Measurements from ENCODE around the gene ZNF84. TPM values are rescaled to one million over a fixed set of nuclear protein-coding genes. Genes with fewer than 3 reads are reported as not detected.
A peak's percentile ranks its signal among the peaks of the same experiment; 100 is the strongest.

The ZNF84 gene
- 20.7 and 21.3 TPM in 2 replicates for total RNA-seq

DNA sequence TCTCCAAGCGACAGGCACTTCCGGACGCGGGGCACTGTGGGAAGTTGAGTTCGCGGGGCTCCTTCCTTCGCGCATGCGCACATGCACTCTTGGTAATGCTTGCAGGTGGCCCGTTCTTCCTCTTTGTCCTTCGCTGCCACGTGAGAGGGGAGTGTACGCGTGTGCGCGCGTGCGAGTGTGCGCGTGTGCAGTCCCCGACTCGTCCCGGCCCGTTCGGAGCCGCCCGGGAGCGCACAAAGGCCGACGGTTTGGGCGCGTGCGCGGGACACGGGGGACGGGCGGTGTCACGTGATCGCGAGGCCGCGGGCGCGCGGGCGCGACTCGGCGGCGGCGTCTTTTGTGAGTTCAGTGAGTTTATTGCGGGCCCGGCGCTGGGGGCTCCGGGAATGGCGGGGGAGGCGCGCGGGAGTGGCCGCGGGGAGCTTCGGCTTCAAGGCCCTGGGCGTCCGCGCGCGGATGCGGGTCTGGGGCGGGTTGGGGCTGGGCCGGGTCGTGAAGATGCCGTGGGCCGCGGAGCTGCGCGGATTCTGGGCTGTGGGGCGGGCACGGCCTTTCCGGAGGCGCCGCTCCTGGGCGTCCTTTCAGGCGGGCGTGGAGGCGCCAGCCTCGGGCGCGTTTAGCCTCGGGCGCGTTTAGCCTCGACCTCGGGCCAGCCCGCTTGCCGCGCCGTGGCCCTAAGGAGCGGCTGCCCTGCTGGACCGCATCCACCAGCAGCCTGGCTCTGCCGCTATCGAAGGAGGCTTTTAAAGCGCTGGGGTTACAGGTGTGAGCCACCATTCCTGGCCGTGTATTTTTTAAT lies at the start of gene ZNF84:
Gene ZNF84, plus strand, starts transcription at position 303 of the 799 bp plus-strand sequence. CDS start 3,959 bp downstream, outside the sequence.
- DNase-seq (ENCODE audit: low spot score) = peak; percentile 97
- Mint-ChIP-seq H3K27ac (peak within 1 kb of the TSS; percentile 98), H3K36me3 (ENCODE audit: low read depth) (peaks cover 66% of the 10 kb centered on the region), H3K4me3 (ENCODE audit: low read depth) (peak within 1 kb of the TSS; percentile 88), H3K9me3 (peaks cover 70% of the 10 kb centered on the region), H3K27me3 (ENCODE audit: low read depth) (no peaks in the 10 kb centered on the region), H3K4me1 (ENCODE audit: low read depth) (peaks cover 6% of the 10 kb centered on the region)
- intact Hi-C loops (cut with micrococcal nuclease) = loop anchor here (1.0 to 5.0 kb wide), 7 partner anchors 43 to 277 kb away; partner anchors contain the start of genes ANKLE2, ZNF10, ZNF140 and ZNF26

DNA sequence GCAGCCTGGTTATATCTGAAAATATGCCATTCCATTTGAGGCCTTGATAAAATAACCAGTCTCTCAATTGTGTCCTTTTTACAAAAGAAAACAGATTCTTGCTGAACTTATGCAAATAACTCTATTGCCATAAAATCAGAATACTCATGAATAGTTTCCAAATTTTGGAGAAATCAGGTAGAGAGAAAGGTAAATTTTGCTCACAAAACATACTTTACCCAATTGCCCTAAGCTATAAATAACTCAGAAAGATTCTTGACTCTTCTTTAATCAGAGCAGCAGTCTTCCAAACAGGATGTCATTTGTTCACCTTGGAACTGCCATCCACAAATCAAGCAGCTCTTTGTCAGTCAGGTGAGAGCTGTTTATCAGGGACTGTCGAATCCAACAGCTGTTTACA lies 38.6 kb upstream of the ZNF84 start:
- no peak overlapping the region for H3K4me3 Mint-ChIP-seq (ENCODE audit: low read depth)
- peaks cover 80% of the 10 kb centered on the region for H3K9me3 Mint-ChIP-seq
- H3K27me3 Mint-ChIP-seq (ENCODE audit: low read depth) = no peaks in the 10 kb centered on the region
- H3K27ac Mint-ChIP-seq = no peak overlapping the region
- no peaks in the 10 kb centered on the region for H3K4me1 Mint-ChIP-seq (ENCODE audit: low read depth)
- intact Hi-C loops (cut with micrococcal nuclease) = no loop called here
- no peak for DNase-seq (ENCODE audit: low spot score)
- H3K36me3 Mint-ChIP-seq (ENCODE audit: low read depth) = peaks cover 86% of the 10 kb centered on the region

DNA sequence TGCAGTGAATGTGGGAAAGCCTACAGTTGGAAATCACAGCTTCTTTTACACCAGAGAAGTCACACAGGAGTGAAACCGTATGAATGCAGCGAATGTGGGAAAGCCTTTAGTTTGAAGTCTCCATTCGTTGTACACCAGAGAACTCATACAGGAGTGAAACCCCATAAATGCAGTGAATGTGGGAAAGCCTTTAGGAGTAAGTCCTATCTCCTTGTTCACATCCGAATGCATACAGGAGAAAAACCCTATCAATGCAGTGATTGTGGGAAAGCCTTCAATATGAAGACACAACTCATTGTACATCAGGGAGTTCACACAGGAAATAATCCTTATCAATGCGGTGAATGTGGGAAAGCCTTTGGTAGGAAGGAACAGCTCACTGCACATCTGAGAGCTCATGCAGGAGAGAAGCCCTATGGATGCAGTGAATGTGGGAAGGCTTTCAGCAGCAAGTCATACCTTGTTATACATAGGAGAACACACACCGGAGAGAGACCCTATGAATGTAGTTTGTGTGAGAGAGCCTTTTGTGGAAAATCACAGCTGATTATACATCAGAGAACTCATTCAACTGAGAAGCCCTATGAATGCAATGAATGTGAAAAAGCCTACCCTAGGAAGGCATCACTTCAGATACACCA lies 26.5 kb upstream of the ZNF84 start:
- Mint-ChIP-seq H3K27ac (no peak overlapping the region), H3K4me1 (ENCODE audit: low read depth) (no peaks in the 10 kb centered on the region), H3K4me3 (ENCODE audit: low read depth) (no peak overlapping the region), H3K9me3 (peaks cover 75% of the 10 kb centered on the region), H3K36me3 (ENCODE audit: low read depth) (peaks cover 93% of the 10 kb centered on the region), H3K27me3 (ENCODE audit: low read depth) (no peaks in the 10 kb centered on the region)
- no peak for DNase-seq (ENCODE audit: low spot score)
- intact Hi-C loops (cut with micrococcal nuclease) = no loop called here

DNA sequence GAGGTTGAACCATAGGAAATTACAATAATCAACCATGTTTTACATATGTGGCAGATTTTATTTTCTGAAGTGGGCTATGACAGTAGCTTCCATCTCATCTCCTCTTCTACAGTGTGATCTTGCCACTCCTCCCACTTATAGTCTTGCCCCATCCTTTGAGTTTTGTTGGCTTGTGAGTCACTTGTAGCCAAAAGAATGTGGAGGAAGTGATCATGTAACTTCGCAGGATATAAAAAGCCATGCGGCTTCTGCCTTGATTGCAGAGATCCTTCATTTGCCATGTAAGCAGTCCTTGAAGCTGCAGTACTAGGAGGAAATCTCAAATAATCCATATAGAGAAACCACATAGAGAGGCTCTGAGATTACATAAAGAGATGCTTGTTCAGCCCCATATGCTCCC lies 13.7 kb upstream of the ZNF84 start:
- Mint-ChIP-seq H3K9me3 (peaks cover 68% of the 10 kb centered on the region), H3K4me1 (ENCODE audit: low read depth) (no peaks in the 10 kb centered on the region), H3K4me3 (ENCODE audit: low read depth) (no peak overlapping the region), H3K27ac (no peak overlapping the region), H3K27me3 (ENCODE audit: low read depth) (no peaks in the 10 kb centered on the region), H3K36me3 (ENCODE audit: low read depth) (peaks cover 21% of the 10 kb centered on the region)
- DNase-seq (ENCODE audit: low spot score) = no peak
- intact Hi-C loops (cut with micrococcal nuclease) = no loop called here

DNA sequence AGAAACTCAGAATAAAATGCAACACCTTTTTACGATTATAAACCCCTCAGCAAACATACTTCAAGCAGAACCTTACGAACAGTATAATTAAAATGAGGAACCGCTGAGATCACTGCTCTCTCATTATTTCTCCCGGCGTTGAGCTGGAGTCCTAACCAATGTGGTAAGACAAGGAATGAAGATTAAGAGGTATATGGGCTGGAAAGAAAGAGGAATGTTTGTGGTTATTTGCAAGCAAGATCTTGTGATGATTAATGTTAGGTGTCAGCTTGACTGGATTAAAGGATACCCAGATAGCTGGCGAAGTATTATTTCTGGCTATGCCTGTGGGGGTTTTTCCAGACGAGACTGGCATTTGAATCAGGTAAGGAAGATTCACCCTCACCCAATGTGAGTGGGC lies 10.3 kb upstream of the ZNF84 start:
- Mint-ChIP-seq H3K9me3 (peaks cover 66% of the 10 kb centered on the region), H3K4me1 (ENCODE audit: low read depth) (no peaks in the 10 kb centered on the region), H3K36me3 (ENCODE audit: low read depth) (peaks cover 6% of the 10 kb centered on the region), H3K27ac (no peak overlapping the region), H3K27me3 (ENCODE audit: low read depth) (no peaks in the 10 kb centered on the region), H3K4me3 (ENCODE audit: low read depth) (no peak overlapping the region)
- DNase-seq (ENCODE audit: low spot score) = no peak
- intact Hi-C loops (cut with micrococcal nuclease) = no loop called here

DNA sequence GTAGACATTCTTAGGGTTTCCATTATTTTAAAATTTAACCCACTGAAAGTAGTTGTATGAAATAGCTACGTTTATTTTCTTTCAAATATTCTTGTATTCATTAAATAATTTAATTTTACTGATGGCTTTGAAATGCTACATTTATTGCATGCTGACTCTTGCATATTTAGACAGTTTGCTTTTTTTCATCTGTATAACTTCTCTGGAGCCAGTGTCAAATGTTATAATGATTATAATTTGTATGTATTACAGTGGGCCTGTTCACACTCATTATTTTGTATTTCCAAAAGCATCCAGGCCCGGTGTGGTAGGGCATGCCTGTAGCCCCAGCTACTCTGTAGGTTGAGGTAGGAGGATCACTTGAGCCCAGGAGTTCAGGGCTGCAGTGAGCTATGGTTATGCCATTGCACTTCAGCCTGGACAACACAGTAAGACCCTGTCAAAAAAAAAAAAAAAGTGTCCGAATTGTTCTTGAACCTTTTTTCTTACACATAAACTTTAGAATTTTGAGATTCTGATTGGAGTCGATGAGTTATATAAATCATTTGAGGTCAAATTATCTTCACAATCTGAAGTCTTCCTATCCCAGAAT lies 905 bp downstream of the ZNF84 start:
- Mint-ChIP-seq H3K9me3 (peaks cover 71% of the 10 kb centered on the region), H3K4me1 (ENCODE audit: low read depth) (peaks cover 6% of the 10 kb centered on the region), H3K36me3 (ENCODE audit: low read depth) (peaks cover 74% of the 10 kb centered on the region), H3K27me3 (ENCODE audit: low read depth) (no peaks in the 10 kb centered on the region), H3K27ac (peak overlapping the region; percentile 98), H3K4me3 (ENCODE audit: low read depth) (peak overlapping the region; percentile 88)
- intact Hi-C loops (cut with micrococcal nuclease) = loop anchor here (5.0 kb wide), 1 partner anchor 131 kb away; no protein-coding TSS in a partner anchor
- no peak for DNase-seq (ENCODE audit: low spot score)

DNA sequence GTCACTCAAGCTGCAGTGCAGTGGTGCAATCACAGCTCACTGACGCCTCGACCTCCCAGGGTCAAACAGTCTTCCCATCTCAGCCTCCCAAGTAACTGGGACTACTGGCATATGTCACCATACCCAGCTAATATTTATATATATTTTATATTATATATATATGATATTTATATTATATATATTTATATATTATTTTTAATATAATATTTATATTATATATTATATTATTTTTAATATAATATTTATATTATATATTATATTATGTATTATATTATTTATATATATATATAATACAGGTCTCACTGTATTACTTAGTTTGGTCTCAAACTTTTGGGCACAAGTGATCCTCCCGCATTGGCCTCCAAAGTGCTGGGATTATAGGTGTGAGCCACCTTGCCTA lies 9.4 kb downstream of the ZNF84 start:
- H3K4me1 Mint-ChIP-seq (ENCODE audit: low read depth) = no peaks in the 10 kb centered on the region
- peaks cover 95% of the 10 kb centered on the region for H3K36me3 Mint-ChIP-seq (ENCODE audit: low read depth)
- no peak for DNase-seq (ENCODE audit: low spot score)
- H3K4me3 Mint-ChIP-seq (ENCODE audit: low read depth) = no peak overlapping the region
- H3K27me3 Mint-ChIP-seq (ENCODE audit: low read depth) = no peaks in the 10 kb centered on the region
- H3K27ac Mint-ChIP-seq = no peak overlapping the region
- intact Hi-C loops (cut with micrococcal nuclease) = no loop called here
- H3K9me3 Mint-ChIP-seq = peaks cover 83% of the 10 kb centered on the region

DNA sequence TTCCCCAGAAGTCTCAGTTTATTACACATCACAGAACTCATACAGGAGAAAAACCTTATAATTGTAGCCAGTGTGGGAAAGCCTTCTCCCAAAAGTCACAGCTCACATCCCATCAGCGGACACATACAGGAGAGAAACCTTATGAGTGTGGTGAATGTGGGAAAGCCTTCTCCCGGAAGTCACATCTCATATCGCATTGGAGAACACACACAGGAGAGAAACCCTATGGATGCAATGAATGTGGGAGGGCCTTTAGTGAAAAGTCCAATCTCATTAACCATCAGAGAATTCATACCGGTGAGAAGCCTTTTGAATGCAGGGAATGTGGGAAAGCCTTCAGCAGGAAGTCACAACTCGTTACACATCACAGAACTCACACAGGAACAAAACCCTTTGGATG lies 20.1 kb downstream of the ZNF84 start:
- no peak overlapping the region for H3K4me3 Mint-ChIP-seq (ENCODE audit: low read depth)
- peaks cover 60% of the 10 kb centered on the region for H3K36me3 Mint-ChIP-seq (ENCODE audit: low read depth)
- DNase-seq (ENCODE audit: low spot score) = no peak
- H3K4me1 Mint-ChIP-seq (ENCODE audit: low read depth) = no peaks in the 10 kb centered on the region
- peaks cover 67% of the 10 kb centered on the region for H3K9me3 Mint-ChIP-seq
- no peak overlapping the region for H3K27ac Mint-ChIP-seq
- intact Hi-C loops (cut with micrococcal nuclease) = no loop called here
- no peaks in the 10 kb centered on the region for H3K27me3 Mint-ChIP-seq (ENCODE audit: low read depth)

DNA sequence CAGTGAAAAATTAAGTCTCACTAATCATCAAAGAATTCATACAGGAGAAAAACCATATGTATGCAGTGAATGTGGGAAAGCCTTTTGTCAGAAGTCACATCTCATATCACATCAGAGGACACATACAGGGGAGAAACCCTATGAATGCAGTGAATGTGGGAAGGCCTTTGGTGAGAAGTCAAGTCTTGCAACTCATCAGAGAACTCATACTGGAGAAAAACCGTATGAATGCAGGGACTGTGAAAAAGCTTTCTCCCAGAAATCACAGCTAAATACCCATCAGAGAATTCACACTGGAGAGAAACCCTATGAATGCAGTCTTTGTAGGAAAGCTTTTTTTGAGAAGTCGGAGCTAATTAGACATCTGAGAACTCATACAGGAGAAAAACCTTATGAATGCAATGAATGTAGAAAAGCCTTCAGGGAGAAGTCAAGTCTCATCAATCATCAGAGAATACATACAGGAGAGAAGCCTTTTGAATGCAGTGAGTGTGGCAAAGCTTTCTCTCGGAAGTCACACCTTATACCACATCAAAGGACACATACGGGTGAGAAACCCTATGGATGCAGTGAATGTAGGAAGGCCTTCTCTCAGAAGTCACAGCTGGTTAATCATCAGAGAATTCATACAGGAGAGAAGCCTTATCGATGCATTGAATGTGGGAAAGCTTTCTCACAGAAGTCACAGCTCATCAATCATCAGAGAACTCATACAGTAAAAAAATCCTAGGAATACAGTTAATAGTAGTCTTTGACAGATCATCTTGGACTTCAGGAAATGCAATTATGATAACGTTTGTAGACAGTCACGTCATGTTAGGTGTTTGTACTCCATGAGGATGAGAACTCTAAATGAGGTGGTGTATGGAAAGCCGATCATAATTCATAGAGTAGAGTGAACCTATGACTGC lies 21.1 kb downstream of the ZNF84 start:
- Mint-ChIP-seq H3K27me3 (ENCODE audit: low read depth) (no peaks in the 10 kb centered on the region), H3K4me3 (ENCODE audit: low read depth) (no peak overlapping the region), H3K36me3 (ENCODE audit: low read depth) (peaks cover 56% of the 10 kb centered on the region), H3K27ac (no peak overlapping the region), H3K4me1 (ENCODE audit: low read depth) (no peaks in the 10 kb centered on the region), H3K9me3 (peaks cover 67% of the 10 kb centered on the region)
- DNase-seq (ENCODE audit: low spot score) = no peak
- intact Hi-C loops (cut with micrococcal nuclease) = no loop called here

DNA sequence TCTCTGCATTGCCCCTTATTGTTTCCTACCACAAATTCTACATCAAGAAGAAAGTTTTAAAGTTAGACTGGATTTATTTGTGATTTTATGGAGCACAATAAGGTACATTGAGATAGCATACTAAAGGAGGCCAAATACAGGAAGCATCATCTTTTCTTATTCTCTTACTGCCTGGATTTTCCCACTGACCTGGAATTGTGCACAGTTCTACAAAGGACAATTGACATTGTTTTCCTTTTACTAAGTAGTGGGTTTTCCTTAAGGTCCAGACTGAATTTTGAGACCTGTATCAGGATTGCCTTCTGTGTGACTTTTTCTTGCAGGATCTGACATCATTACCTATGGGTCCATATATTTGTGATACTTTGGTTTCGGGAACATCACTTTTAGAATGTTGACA lies 24.6 kb downstream of the ZNF84 start:
- Mint-ChIP-seq H3K27ac (no peak overlapping the region), H3K27me3 (ENCODE audit: low read depth) (no peaks in the 10 kb centered on the region), H3K36me3 (ENCODE audit: low read depth) (peaks cover 38% of the 10 kb centered on the region), H3K4me1 (ENCODE audit: low read depth) (no peaks in the 10 kb centered on the region), H3K4me3 (ENCODE audit: low read depth) (no peak overlapping the region), H3K9me3 (peaks cover 76% of the 10 kb centered on the region)
- no peak for DNase-seq (ENCODE audit: low spot score)
- intact Hi-C loops (cut with micrococcal nuclease) = no loop called here

DNA sequence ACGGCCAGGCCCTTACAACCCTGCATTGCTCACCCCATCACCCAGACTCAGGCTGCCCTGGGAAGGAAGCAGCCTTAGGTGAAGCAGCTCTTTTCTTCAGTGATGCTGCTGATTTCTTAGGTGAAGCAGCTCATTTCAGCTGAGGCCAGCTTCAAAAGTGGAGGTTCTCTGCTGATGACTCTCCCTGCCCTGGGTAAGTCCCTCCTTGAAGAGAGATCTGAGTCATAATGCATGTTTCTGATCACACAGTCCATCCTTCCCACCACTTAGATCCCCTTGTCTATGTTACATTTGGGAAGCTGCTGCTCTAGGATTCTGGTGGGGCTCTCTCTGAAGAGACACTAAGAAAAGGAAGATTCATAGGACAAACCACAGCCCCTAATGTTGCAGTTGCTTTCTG lies 26.2 kb downstream of the ZNF84 start:
- intact Hi-C loops (cut with micrococcal nuclease) = no loop called here
- peaks cover 70% of the 10 kb centered on the region for H3K9me3 Mint-ChIP-seq
- no peak overlapping the region for H3K4me3 Mint-ChIP-seq (ENCODE audit: low read depth)
- no peaks in the 10 kb centered on the region for H3K27me3 Mint-ChIP-seq (ENCODE audit: low read depth)
- H3K4me1 Mint-ChIP-seq (ENCODE audit: low read depth) = no peaks in the 10 kb centered on the region
- no peak for DNase-seq (ENCODE audit: low spot score)
- H3K36me3 Mint-ChIP-seq (ENCODE audit: low read depth) = peaks cover 22% of the 10 kb centered on the region
- no peak overlapping the region for H3K27ac Mint-ChIP-seq

DNA sequence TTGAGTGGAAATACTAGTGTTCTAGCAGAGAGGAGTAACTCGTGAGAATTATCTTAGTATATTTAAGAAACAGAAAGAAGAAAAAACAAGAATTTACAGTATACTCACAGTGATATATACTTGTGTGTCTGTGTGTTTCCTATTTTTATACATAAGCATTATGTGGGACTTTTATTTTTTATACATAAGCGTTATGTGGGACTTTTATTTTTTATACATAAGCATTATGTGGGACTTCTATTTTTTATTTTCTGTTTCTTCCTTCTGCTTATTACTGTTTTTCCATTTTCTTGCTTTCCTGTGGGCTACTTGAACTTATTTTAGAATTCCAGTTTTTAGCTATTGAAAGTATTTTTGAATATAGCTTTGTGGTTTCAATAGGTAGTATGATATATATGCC lies 36.5 kb downstream of the ZNF84 start:
- Mint-ChIP-seq H3K9me3 (peaks cover 59% of the 10 kb centered on the region), H3K36me3 (ENCODE audit: low read depth) (peaks cover 12% of the 10 kb centered on the region), H3K4me3 (ENCODE audit: low read depth) (no peak overlapping the region), H3K27me3 (ENCODE audit: low read depth) (no peaks in the 10 kb centered on the region), H3K27ac (no peak overlapping the region), H3K4me1 (ENCODE audit: low read depth) (no peaks in the 10 kb centered on the region)
- intact Hi-C loops (cut with micrococcal nuclease) = no loop called here
- no peak for DNase-seq (ENCODE audit: low spot score)

Measured in activated T-helper 2 cell treated with anti-CD3 and anti-CD28 coated beads, Interferon-gamma antibody, Interleukin-2, Interleukin-4, amounts not matched to agents 10 μg/mL and 5 μg/mL and 100 μg/mL, durations not matched to agents 14 hours and 24 hours and 36 hours (primary cell).